Parathyroid adenoma (tissue), 2 donors: ENCODE measurements around the gene KSR1.
"Not testable (repeated sequence)": the region's sequence is repeated elsewhere in the genome, so short reads cannot be mapped to it uniquely, and the experiment has no call there.

Experiments
- H2AFZ ChIP-seq: fragments of 300-600 bp; sonication (generic); one replicate; pipeline ENCODE4 v1.7.0; 2017; ENCODE audit warnings: antibody characterized with exemption, mild to moderate bottlenecking
- H3K27ac ChIP-seq: fragments of 300-600 bp; sonication (generic); one replicate; pipeline ENCODE4 v1.7.0; 2017
- H3K27me3 ChIP-seq: fragments of 300-600 bp; sonication (generic); one replicate; pipeline ENCODE4 v1.7.0; 2017; ENCODE audit warnings: low read length; ENCODE audit not compliant: control insufficient read depth, insufficient read depth
- H3K36me3 ChIP-seq: fragments of 300-600 bp; sonication (generic); one replicate; pipeline ENCODE4 v1.7.0; 2017; ENCODE audit warnings: low read length; ENCODE audit not compliant: control insufficient read depth, insufficient read depth
- H3K4me1 ChIP-seq: fragments of 300-600 bp; sonication (generic); one replicate; pipeline ENCODE4 v1.7.0; 2017; ENCODE audit warnings: control low read depth
- H3K4me2 ChIP-seq: fragments of 300-600 bp; sonication (generic); one replicate; pipeline ENCODE4 v1.7.0; 2017; ENCODE audit warnings: low read length
- H3K4me3 ChIP-seq: fragments of 300-600 bp; sonication (generic); one replicate; pipeline ENCODE4 v1.7.0; 2017; ENCODE audit warnings: low read depth, low read length
- H3K79me2 ChIP-seq: fragments of 300-600 bp; sonication (generic); one replicate; pipeline ENCODE4 v1.7.0; 2017; ENCODE audit warnings: control low read depth
- H3K9ac ChIP-seq: fragments of 300-600 bp; sonication (generic); one replicate; pipeline ENCODE4 v1.7.0; 2017; ENCODE audit warnings: mild to moderate bottlenecking
- H3K9me3 ChIP-seq: fragments of 300-600 bp; sonication (generic); one replicate; pipeline ENCODE4 v1.7.0; 2017; ENCODE audit warnings: low read length; ENCODE audit not compliant: control insufficient read depth
- CTCF ChIP-seq: fragments of 300-600 bp; sonication (generic); IDR thresholded peaks from one replicate; pipeline ENCODE4 v1.7.0; 2017; ENCODE audit warnings: antibody characterized with exemption, mild to moderate bottlenecking
- donor health status: primary hyperparathyroidism.

KSR1 gene

GRCh38 chr17:27634026-27634335 is 177.7 kb downstream of the KSR1 start:
- no peak for TF ChIP-seq CTCF
- no peaks in the 10 kb centered on the region for H3K4me1 ChIP-seq

GRCh38 chr17:27634776-27635175 is 178.5 kb downstream of the KSR1 start:
- Histone ChIP-seq H3K9ac (no peak overlapping the region), H3K36me3 (no peaks in the 10 kb centered on the region), H3K4me2 (no peak overlapping the region), H3K27me3 (no peaks in the 10 kb centered on the region), H3K4me1 (no peaks in the 10 kb centered on the region), H3K4me3 (no peak overlapping the region), H2AFZ (no peak overlapping the region), H3K27ac (no peak overlapping the region), H3K79me2 (no peaks in the 10 kb centered on the region), H3K9me3 (no peaks in the 10 kb centered on the region)
- TF ChIP-seq CTCF: no peak

More at GRCh38 chr17:27634026-27634335, 177.7 kb downstream of the KSR1 start:
- no peak overlapping the region for H2AFZ ChIP-seq
- H3K79me2 ChIP-seq: no peaks in the 10 kb centered on the region
- H3K4me3 ChIP-seq: no peak overlapping the region
- no peaks in the 10 kb centered on the region for H3K27me3 ChIP-seq
- H3K27ac ChIP-seq: no peak overlapping the region
- no peaks in the 10 kb centered on the region for H3K36me3 ChIP-seq
- H3K9ac ChIP-seq: no peak overlapping the region
- H3K9me3 ChIP-seq: no peaks in the 10 kb centered on the region
- H3K4me2 ChIP-seq: no peak overlapping the region

GRCh38 chr17:27635275-27635823 is 179.1 kb downstream of the KSR1 start:
- Histone ChIP-seq H3K79me2 (no peaks in the 10 kb centered on the region), H3K4me2 (no peak overlapping the region), H3K4me3 (no peak overlapping the region), H3K9ac (no peak overlapping the region), H2AFZ (no peak overlapping the region), H3K27ac (no peak overlapping the region), H3K9me3 (no peaks in the 10 kb centered on the region), H3K36me3 (no peaks in the 10 kb centered on the region), H3K4me1 (no peaks in the 10 kb centered on the region), H3K27me3 (no peaks in the 10 kb centered on the region)
- TF ChIP-seq CTCF: no peak

GRCh38 chr17:27636005-27636520 is 179.8 kb downstream of the KSR1 start:
- H3K27ac ChIP-seq, H3K4me1 ChIP-seq, H3K4me3 ChIP-seq, H3K9me3 ChIP-seq, H3K36me3 ChIP-seq, H3K27me3 ChIP-seq, H3K4me2 ChIP-seq, H3K9ac ChIP-seq, H3K79me2 ChIP-seq, H2AFZ ChIP-seq: not testable (repeated sequence)

GRCh38 chr17:27637818-27638217 is 181.6 kb downstream of the KSR1 start:
- not testable (repeated sequence) for H3K27ac ChIP-seq

GRCh38 chr17:27638415-27638914 is 182.2 kb downstream of the KSR1 start:
- not testable (repeated sequence) for H3K9me3 ChIP-seq, H3K9ac ChIP-seq, H3K4me1 ChIP-seq

More at GRCh38 chr17:27637818-27638217, 181.6 kb downstream of the KSR1 start:
- H2AFZ ChIP-seq, H3K4me1 ChIP-seq, H3K4me2 ChIP-seq, H3K27me3 ChIP-seq, H3K36me3 ChIP-seq, H3K4me3 ChIP-seq, H3K9ac ChIP-seq, H3K79me2 ChIP-seq, H3K9me3 ChIP-seq: not testable (repeated sequence)

More at GRCh38 chr17:27638415-27638914, 182.2 kb downstream of the KSR1 start:
- not testable (repeated sequence) for H3K4me2 ChIP-seq, H3K79me2 ChIP-seq, H3K27me3 ChIP-seq, H2AFZ ChIP-seq, H3K4me3 ChIP-seq, H3K27ac ChIP-seq, H3K36me3 ChIP-seq
